NCI-H128 (cell line): Measurements from ENCODE around the gene FAM24B.
"Not testable (repeated sequence)": the region's sequence is repeated elsewhere in the genome, so short reads cannot be mapped to it uniquely, and the experiment has no call there.

Experiments
- DNase-seq: peaks from one replicate; lab custom pipeline; 2025; ENCODE audit not compliant: unreplicated experiment; lab: John Stamatoyannopoulos, UW

FAM24B gene

GRCh38 chr10:122859527-122859926 lies 19.9 kb downstream of the FAM24B start:
- DNase-seq = no peak

GRCh38 chr10:122858042-122858441 lies 21.3 kb downstream of the FAM24B start:
- DNase-seq = not testable (repeated sequence)

- DNase-seq = no peak
These were observed 22.5 kb downstream of the FAM24B start for GRCh38 chr10:122856902-122857301.

GRCh38 chr10:122855745-122856144 lies 23.6 kb downstream of the FAM24B start:
- DNase-seq = no peak

GRCh38 chr10:122854648-122855047 lies 24.7 kb downstream of the FAM24B start:
- DNase-seq = no peak

GRCh38 chr10:122853665-122854313 lies 25.6 kb downstream of the FAM24B start:
- DNase-seq = no peak

- DNase-seq = no peak
These were observed 27.1 kb downstream of the FAM24B start for GRCh38 chr10:122852261-122852660.

- DNase-seq = no peak
These were observed 28.4 kb downstream of the FAM24B start for GRCh38 chr10:122850705-122851640.

- no peak for DNase-seq
These were observed 29.3 kb downstream of the FAM24B start for GRCh38 chr10:122849900-122850605.

- DNase-seq = no peak
These were observed 30.3 kb downstream of the FAM24B start for GRCh38 chr10:122849090-122849489.

- no peak for DNase-seq
These were observed 31.4 kb downstream of the FAM24B start for GRCh38 chr10:122847782-122848604.

GRCh38 chr10:122845783-122846332 lies 33.5 kb downstream of the FAM24B start, which contains the start of gene CUZD1:
Gene CUZD1, minus strand, starts transcription at chr10:122845857. Its CDS starts 14 bp downstream, at chr10:122845843.
- DNase-seq = no peak

GRCh38 chr10:122844146-122844545 lies 35.2 kb downstream of the FAM24B start:
- DNase-seq = no peak

- no peak for DNase-seq
These were observed 37.8 kb downstream of the FAM24B start for GRCh38 chr10:122841569-122841968.

- no peak for DNase-seq
These were observed 39.9 kb downstream of the FAM24B start for GRCh38 chr10:122839505-122839904.

- DNase-seq = no peak
These were observed 40.5 kb downstream of the FAM24B start for GRCh38 chr10:122838880-122839279.

GRCh38 chr10:122835908-122836307 lies 43.5 kb downstream of the FAM24B start:
- DNase-seq = no peak

GRCh38 chr10:122830965-122831353 lies 48.4 kb downstream of the FAM24B start:
- DNase-seq = no peak

GRCh38 chr10:122830273-122830964 lies 49.0 kb downstream of the FAM24B start:
- DNase-seq = no peak

GRCh38 chr10:122829454-122829853 lies 49.9 kb downstream of the FAM24B start:
- DNase-seq = no peak
